Measurements from ENCODE around the gene PDE4C.

PDE4C gene

GRCh38 chr19:18254546-18255503 is 28.6 kb upstream of the PDE4C start:
- DNase-seq: peak; percentile 67

- DNase-seq: peak; percentile 36
These were observed 27.5 kb upstream of the PDE4C start for GRCh38 chr19:18253716-18254115.

GRCh38 chr19:18253130-18253529 is 26.9 kb upstream of the PDE4C start:
- DNase-seq: no peak

GRCh38 chr19:18252370-18252717 is 26.1 kb upstream of the PDE4C start:
- DNase-seq: no peak

GRCh38 chr19:18251587-18252369 is 25.5 kb upstream of the PDE4C start:
- DNase-seq: peak; percentile 75

- DNase-seq: no peak
These were observed 23.6 kb upstream of the PDE4C start for GRCh38 chr19:18249834-18250233.

- DNase-seq: no peak
These were observed 19.1 kb upstream of the PDE4C start for GRCh38 chr19:18245297-18245696.

GRCh38 chr19:18239303-18239702 is 13.1 kb upstream of the PDE4C start:
- no peak for DNase-seq

GRCh38 chr19:18234194-18234593 is 8.0 kb upstream of the PDE4C start:
- DNase-seq: no peak

- DNase-seq: peak; percentile 32
These were observed 7.1 kb upstream of the PDE4C start for GRCh38 chr19:18233224-18233825.

GRCh38 chr19:18232540-18233223 is 6.4 kb upstream of the PDE4C start:
- DNase-seq: no peak

GRCh38 chr19:18231775-18232174 is 5.5 kb upstream of the PDE4C start:
- no peak for DNase-seq

GRCh38 chr19:18230941-18231734 is 4.9 kb upstream of the PDE4C start:
- no peak for DNase-seq

- no peak for DNase-seq
These were observed 3.7 kb upstream of the PDE4C start for GRCh38 chr19:18229915-18230314.

GRCh38 chr19:18229474-18229873 is 3.2 kb upstream of the PDE4C start:
- no peak for DNase-seq

GRCh38 chr19:18227781-18228271 is 1.6 kb upstream of the PDE4C start:
- DNase-seq: no peak

GRCh38 chr19:18226956-18227780 is 930 bp upstream of the PDE4C start:
- no peak for DNase-seq

- DNase-seq: no peak
These were observed 910 bp downstream of the PDE4C start for GRCh38 chr19:18225355-18225701.

- DNase-seq: peak; percentile 90
These were observed 1.5 kb downstream of the PDE4C start for GRCh38 chr19:18224525-18225354.

GRCh38 chr19:18223860-18224524 is 2.2 kb downstream of the PDE4C start:
- peak; percentile 23 for DNase-seq

Data from CD4-positive, alpha-beta T cell treated with Interferon gamma for 1 hour (primary cell).